Measurements from ENCODE around the gene SLFN12. TPM values are rescaled to one million over a fixed set of nuclear protein-coding genes. Genes with fewer than 3 reads are reported as not detected.
"Not testable (repeated sequence)": the region's sequence is repeated elsewhere in the genome, so short reads cannot be mapped to it uniquely, and the experiment has no call there.

SLFN12 gene
- 1 to 10 TPM; 3.6 to 6.0 (median 4.9) TPM for total RNA-seq
- 2.1 TPM for polyA plus RNA-seq
- long read RNA-seq, donor 1, partial matches to known transcripts: 0 of 1 reads
- long read RNA-seq, donor 1, other reads (novel, unspliced or antisense): 0 of 1 reads
- long read RNA-seq, donor 2: 0 reads
- long read RNA-seq, donor 3, partial matches to known transcripts: 0 of 2 reads
- long read RNA-seq, donor 3, other reads (novel, unspliced or antisense): 2 of 2 reads
- long read RNA-seq, donor 4: 0 reads

DNA sequence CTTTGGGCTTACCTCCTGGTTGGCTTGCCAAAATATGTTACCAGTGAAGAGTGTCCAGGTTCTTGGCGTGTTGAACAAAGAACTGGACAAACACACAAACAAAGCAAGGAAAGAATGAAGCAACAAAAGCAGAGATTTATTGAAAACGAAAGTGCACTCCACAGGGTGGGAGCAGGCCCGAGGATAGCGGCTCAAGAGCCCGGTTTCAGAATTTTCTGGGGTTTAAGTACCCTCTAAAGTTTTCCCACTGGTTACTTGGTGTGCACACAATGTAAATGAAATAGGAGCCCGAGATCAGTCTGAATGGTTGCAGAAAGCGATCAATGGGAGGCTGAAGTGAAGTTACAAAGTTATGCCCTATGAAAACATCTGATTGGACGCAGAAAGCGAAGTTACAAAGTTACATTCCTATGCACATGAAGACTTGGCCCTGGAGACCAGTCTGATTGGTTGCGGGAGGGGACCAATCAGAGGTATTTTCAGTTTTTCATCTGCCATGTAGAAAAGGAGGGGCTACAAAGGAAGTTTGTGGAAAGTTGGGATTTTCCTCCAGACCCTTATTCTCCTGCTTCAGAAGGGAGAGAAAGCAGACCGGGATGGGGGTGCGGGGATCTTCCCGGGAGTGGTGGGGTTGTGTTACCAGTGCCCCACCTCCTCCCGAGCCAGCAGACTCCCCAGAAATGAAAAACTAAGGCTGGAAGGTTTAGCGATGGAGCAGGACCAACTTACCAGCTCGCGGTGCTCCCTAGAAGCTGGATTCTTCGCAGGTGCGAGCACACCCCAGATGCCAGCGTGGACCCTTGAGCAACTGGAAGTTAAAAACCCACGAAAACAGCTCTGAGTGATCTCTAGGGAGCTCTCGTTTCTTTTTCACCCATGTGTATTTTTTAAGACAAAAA lies at the start of gene SLFN12:
Gene SLFN12, minus strand, starts transcription at position 325 of the 899 bp plus-strand sequence. CDS start 9,472 bp downstream, outside the sequence.
- ATAC-seq (peak; percentile 93 to 95), DNase-seq (peak; percentile 62 to 76 (median 65))
- WGBS: 4% methylated on average over 22 of the region's 22 CpGs
- Histone ChIP-seq H3K4me3 (ENCODE audit: low read length) (peak within 1 kb of the TSS; percentile 86), H3K27ac (ENCODE audit: low read length) (peak within 1 kb of the TSS; percentile 97), H3K27me3 (ENCODE audit: control insufficient read depth, insufficient read depth) (no peaks in the 10 kb centered on the region), H3K4me1 (ENCODE audit: control insufficient read depth, insufficient read depth, low read length) (peaks cover 4% of the 10 kb centered on the region), H3K9me3 (ENCODE audit: control insufficient read depth, low read length) (no peaks in the 10 kb centered on the region)
- intact Hi-C loops (cut with DNase I): loop anchor here in 1 of 4 donors (10.0 kb wide), 1 partner anchor 58 kb away; the partner anchor contains the start of gene SLFN11

DNA sequence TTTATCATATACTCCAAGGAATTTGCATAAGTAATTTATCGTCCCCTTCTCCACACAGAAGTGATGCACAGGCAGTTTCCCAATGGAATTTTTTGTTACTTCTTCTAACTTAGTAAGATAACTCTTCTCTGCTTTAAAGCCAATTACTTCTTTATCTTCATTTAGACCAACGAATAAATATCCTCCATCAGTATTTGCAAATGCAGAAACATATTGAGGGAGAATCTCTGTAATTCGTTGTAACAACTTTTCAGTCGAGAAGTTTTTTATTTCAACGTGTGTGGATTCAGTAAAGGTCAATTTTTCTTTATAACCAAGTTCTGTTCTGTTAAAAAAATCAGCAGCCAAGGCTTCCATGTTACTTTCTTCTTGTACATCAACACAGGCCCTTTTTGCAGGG lies 47.0 kb upstream of the SLFN12 start:
- no peaks in the 10 kb centered on the region for H3K27me3 ChIP-seq (ENCODE audit: control insufficient read depth, insufficient read depth)
- no peaks in the 10 kb centered on the region for H3K9me3 ChIP-seq (ENCODE audit: control insufficient read depth, low read length)
- H3K4me3 ChIP-seq (ENCODE audit: low read length): no peak overlapping the region
- DNase-seq: no peak
- intact Hi-C loops (cut with DNase I): no loop called here
- H3K4me1 ChIP-seq (ENCODE audit: control insufficient read depth, insufficient read depth, low read length): no peaks in the 10 kb centered on the region
- WGBS: 69% methylated on average over 5 of the region's 5 CpGs
- H3K27ac ChIP-seq (ENCODE audit: low read length): no peak overlapping the region
- no peak for ATAC-seq

DNA sequence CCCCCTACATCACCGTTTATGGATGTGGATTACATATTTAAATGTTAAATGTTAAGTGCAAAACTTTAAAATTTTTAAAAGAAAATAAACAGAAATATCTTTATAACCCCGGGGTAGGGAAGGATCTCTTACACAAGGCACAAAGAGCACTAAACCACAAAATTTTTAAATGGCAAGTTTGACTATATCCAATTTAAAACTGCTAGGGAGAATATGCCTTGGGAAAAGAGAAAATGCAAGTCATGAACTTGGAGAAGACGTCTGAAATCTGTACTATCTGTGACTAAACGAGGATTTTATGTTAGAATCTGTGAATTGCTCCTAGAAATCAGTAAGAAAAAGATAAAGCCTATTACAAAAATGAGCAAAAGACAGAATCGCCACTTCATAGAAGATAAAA lies 44.9 kb upstream of the SLFN12 start:
- intact Hi-C loops (cut with DNase I): no loop called here
- no peaks in the 10 kb centered on the region for H3K27me3 ChIP-seq (ENCODE audit: control insufficient read depth, insufficient read depth)
- no peak for DNase-seq
- no peak overlapping the region for H3K27ac ChIP-seq (ENCODE audit: low read length)
- H3K4me1 ChIP-seq (ENCODE audit: control insufficient read depth, insufficient read depth, low read length): no peaks in the 10 kb centered on the region
- H3K9me3 ChIP-seq (ENCODE audit: control insufficient read depth, low read length): no peaks in the 10 kb centered on the region
- ATAC-seq: no peak
- no peak overlapping the region for H3K4me3 ChIP-seq (ENCODE audit: low read length)
- 70% methylated on average over 5 of the region's 5 CpGs for WGBS

DNA sequence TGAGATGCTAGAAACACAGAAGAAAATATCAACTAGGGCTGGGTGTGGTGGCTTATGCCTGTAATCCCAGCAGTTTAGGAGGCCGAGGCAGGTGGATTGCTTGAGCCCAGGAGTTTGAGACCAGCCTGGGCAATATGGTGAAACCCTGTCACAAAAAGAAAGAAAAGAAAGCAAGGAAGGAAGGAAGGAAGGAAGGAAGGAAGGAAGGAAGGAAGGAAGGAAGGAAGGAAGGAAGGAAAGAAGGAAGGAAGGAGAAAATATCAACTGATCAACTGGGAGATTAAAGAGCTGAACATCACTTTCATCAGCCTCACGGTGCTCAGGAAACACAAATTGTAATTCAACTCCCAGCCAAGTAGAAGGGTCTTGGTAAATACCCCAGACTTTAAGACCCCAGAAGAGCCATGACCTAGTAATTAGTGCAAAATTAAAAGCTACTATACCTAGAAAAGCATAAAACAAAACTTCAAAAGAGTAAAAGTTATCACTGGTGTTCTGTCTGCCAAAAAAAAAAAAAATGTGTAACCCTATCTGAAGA lies 44.1 kb upstream of the SLFN12 start:
- ATAC-seq: no peak
- no peak overlapping the region for H3K27ac ChIP-seq (ENCODE audit: low read length)

DNA sequence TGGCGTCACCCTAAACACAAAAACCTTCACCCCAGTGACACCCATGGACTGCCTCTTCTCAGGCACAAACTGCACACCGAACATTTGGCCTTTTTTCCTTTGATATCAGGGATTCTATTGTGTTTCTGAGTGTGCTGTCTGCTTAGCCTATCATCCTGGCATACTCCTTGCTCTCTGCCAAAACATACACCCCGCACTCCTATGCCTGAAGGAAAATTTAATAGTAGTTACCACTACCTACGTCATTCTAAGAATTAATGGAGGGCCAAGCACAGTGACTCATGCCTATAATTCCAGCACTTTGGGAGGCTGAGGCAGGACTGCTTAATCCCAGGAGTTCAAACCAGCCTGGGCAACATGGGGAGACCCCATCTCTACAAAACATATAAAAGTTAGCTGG lies 36.2 kb upstream of the SLFN12 start:
- Histone ChIP-seq H3K4me1 (ENCODE audit: control insufficient read depth, insufficient read depth, low read length) (no peaks in the 10 kb centered on the region), H3K27ac (ENCODE audit: low read length) (no peak overlapping the region), H3K4me3 (ENCODE audit: low read length) (no peak overlapping the region), H3K27me3 (ENCODE audit: control insufficient read depth, insufficient read depth) (no peaks in the 10 kb centered on the region), H3K9me3 (ENCODE audit: control insufficient read depth, low read length) (no peaks in the 10 kb centered on the region)
- no peak for ATAC-seq
- no peak for DNase-seq
- WGBS: 76% methylated on average over 4 of the region's 4 CpGs
- intact Hi-C loops (cut with DNase I): no loop called here

More for the DNA sequence above, 44.1 kb upstream of the SLFN12 start:
- Histone ChIP-seq H3K4me1 (ENCODE audit: control insufficient read depth, insufficient read depth, low read length) (no peaks in the 10 kb centered on the region), H3K4me3 (ENCODE audit: low read length) (no peak overlapping the region), H3K9me3 (ENCODE audit: control insufficient read depth, low read length) (no peaks in the 10 kb centered on the region), H3K27me3 (ENCODE audit: control insufficient read depth, insufficient read depth) (no peaks in the 10 kb centered on the region)
- no peak for DNase-seq
- intact Hi-C loops (cut with DNase I): no loop called here
- WGBS: 62% methylated on average over 2 of the region's 2 CpGs

GRCh38 chr17:35467824-35468223 lies 35.5 kb upstream of the SLFN12 start:
- Histone ChIP-seq H3K27me3 (ENCODE audit: control insufficient read depth, insufficient read depth) (no peaks in the 10 kb centered on the region), H3K27ac (ENCODE audit: low read length) (no peak overlapping the region), H3K4me3 (ENCODE audit: low read length) (no peak overlapping the region), H3K4me1 (ENCODE audit: control insufficient read depth, insufficient read depth, low read length) (no peaks in the 10 kb centered on the region), H3K9me3 (ENCODE audit: control insufficient read depth, low read length) (no peaks in the 10 kb centered on the region)
- WGBS: 85% methylated on average over 4 of the region's 4 CpGs
- DNase-seq (no peak), ATAC-seq (no peak)
- intact Hi-C loops (cut with DNase I): no loop called here

- H3K27me3 ChIP-seq (ENCODE audit: control insufficient read depth, insufficient read depth): no peaks in the 10 kb centered on the region
- ATAC-seq: peak; percentile 68 to 73
- H3K9me3 ChIP-seq (ENCODE audit: control insufficient read depth, low read length): no peaks in the 10 kb centered on the region
- 5% methylated on average over 44 of the region's 44 CpGs for WGBS
- peak overlapping the region; percentile 34 for H3K4me3 ChIP-seq (ENCODE audit: low read length)
- H3K27ac ChIP-seq (ENCODE audit: low read length): no peak overlapping the region
- H3K4me1 ChIP-seq (ENCODE audit: control insufficient read depth, insufficient read depth, low read length): peaks cover 2% of the 10 kb centered on the region
- intact Hi-C loops (cut with DNase I): no loop called here
- peak; percentile 22 to 66 (median 58) for DNase-seq
Measured at GRCh38 chr17:35460354-35460851, 28.1 kb upstream of the SLFN12 start.

DNA sequence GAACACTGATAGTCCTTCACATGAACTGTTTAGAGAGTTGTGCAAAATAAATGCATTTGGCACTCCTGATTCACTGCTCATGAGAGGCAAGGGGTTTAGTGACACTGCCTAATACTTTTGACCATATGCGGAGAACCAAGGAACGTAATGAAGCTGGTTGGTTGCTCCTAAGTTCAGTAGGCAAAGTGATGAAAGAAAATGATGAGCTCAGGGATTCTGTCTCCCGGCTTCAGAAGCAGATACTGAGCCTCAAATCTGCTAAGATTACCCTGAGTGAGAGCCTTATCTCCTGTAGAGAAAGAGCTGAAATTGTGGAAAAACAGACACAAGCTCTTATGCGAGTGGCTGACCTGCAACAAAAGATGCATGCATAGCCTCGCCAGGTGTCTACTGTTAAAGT lies 21.7 kb upstream of the SLFN12 start:
- H3K9me3 ChIP-seq (ENCODE audit: control insufficient read depth, low read length); H3K27me3 ChIP-seq (ENCODE audit: control insufficient read depth, insufficient read depth); H3K4me1 ChIP-seq (ENCODE audit: control insufficient read depth, insufficient read depth, low read length); H3K27ac ChIP-seq (ENCODE audit: low read length); intact Hi-C loops (cut with DNase I); ATAC-seq; DNase-seq; H3K4me3 ChIP-seq (ENCODE audit: low read length): not testable (repeated sequence)
- 73% methylated on average over 5 of the region's 5 CpGs for WGBS

DNA sequence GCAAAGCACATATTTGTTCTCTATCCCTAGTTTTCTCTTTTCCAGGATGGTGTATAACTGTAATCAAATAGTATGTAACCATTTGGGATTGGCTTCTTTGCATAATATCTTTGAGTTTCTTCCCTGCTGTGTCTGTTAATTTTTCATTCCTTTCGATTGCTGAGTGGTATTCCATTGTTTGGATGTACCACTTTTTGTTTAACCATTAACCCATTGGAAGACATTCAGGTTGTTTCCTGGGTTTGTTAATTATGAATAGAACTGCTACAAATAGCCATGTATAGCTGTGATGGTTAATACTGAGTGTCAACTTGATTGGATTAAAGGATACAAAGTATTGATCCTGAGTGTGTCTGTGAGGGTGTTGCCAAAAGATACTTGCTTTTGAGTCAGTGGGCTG lies 20.9 kb upstream of the SLFN12 start:
- Histone ChIP-seq H3K4me1 (ENCODE audit: control insufficient read depth, insufficient read depth, low read length) (peaks cover 5% of the 10 kb centered on the region), H3K27me3 (ENCODE audit: control insufficient read depth, insufficient read depth) (no peaks in the 10 kb centered on the region), H3K4me3 (ENCODE audit: low read length) (no peak overlapping the region), H3K9me3 (ENCODE audit: control insufficient read depth, low read length) (no peaks in the 10 kb centered on the region), H3K27ac (ENCODE audit: low read length) (no peak overlapping the region)
- no peak for ATAC-seq
- 51% methylated on average over 1 of the region's 1 CpG for WGBS
- intact Hi-C loops (cut with DNase I): no loop called here
- no peak for DNase-seq

- intact Hi-C loops (cut with DNase I): no loop called here
- 20% methylated on average over 36 of the region's 36 CpGs for WGBS
- peak; percentile 29 to 65 (median 55) for DNase-seq
- peak overlapping the region; percentile 13 for H3K4me3 ChIP-seq (ENCODE audit: low read length)
- H3K4me1 ChIP-seq (ENCODE audit: control insufficient read depth, insufficient read depth, low read length): peaks cover 5% of the 10 kb centered on the region
- H3K9me3 ChIP-seq (ENCODE audit: control insufficient read depth, low read length): no peaks in the 10 kb centered on the region
- H3K27ac ChIP-seq (ENCODE audit: low read length): no peak overlapping the region
- peak in 1 of 2 donors; percentile 55 for ATAC-seq
- H3K27me3 ChIP-seq (ENCODE audit: control insufficient read depth, insufficient read depth): no peaks in the 10 kb centered on the region
Measured at GRCh38 chr17:35449371-35449931, 17.2 kb upstream of the SLFN12 start.

- DNase-seq (no peak), ATAC-seq (no peak)
- intact Hi-C loops (cut with DNase I): no loop called here
- Histone ChIP-seq H3K4me1 (ENCODE audit: control insufficient read depth, insufficient read depth, low read length) (peaks cover 5% of the 10 kb centered on the region), H3K27me3 (ENCODE audit: control insufficient read depth, insufficient read depth) (no peaks in the 10 kb centered on the region), H3K9me3 (ENCODE audit: control insufficient read depth, low read length) (no peaks in the 10 kb centered on the region), H3K4me3 (ENCODE audit: low read length) (peak overlapping the region; percentile 51), H3K27ac (ENCODE audit: low read length) (no peak overlapping the region)
- 33% methylated on average over 16 of the region's 16 CpGs for WGBS
Measured at GRCh38 chr17:35448899-35449227, 16.6 kb upstream of the SLFN12 start.

All from right cardiac atrium (tissue), 5 donors.